ENCODE results near the gene PRPS1L1. TPM values are rescaled to one million over a fixed set of nuclear protein-coding genes. Genes with fewer than 3 reads are reported as not detected.

The PRPS1L1 gene
- polyA plus RNA-seq (2011; rRNA removed) (not detected in 2 replicates), polyA minus RNA-seq (2011; rRNA and poly(A)+ RNA removed) (not detected in 2 replicates)

DNA sequence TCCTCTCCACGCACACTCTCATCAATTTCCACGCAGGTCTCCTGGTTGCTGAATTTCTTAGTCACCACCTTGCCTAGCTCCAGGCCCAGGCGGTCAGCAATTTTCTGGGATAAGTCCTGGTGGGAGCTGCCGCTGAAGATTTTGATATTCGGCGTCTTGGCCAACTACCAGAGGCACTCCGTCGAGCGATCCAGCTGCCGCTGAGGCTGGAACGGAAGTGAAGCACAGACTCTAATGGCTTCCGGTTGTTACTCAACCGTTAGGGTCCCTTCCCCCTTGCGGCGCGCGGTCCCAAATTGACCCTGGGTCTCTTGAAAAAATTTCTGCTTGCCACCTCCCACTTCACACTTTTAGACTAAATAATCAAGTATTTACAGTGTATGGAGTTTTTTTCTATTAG, at the start of gene PRPS1L1:
Gene PRPS1L1 (minus strand): TSS at position 219 of the 400 bp plus-strand sequence.
- ChIA-PET CTCF (no interaction called here), POLR2A (no interaction called here)
- Histone ChIP-seq H3K9me3 (ENCODE audit: control insufficient read depth, insufficient read depth, low read length) (no peaks in the 10 kb centered on the region), H3K4me3 (ENCODE audit: low read depth, low read length) (no peak within 1 kb of the TSS), H3K27ac (ENCODE audit: low read depth, low read length) (no peak within 1 kb of the TSS), H3K27me3 (ENCODE audit: control insufficient read depth, insufficient read depth, low read length) (no peaks in the 10 kb centered on the region)
- DNase-seq (ENCODE audit: low read depth, low spot score) = no peak
- TF ChIP-seq, protein P1, sequence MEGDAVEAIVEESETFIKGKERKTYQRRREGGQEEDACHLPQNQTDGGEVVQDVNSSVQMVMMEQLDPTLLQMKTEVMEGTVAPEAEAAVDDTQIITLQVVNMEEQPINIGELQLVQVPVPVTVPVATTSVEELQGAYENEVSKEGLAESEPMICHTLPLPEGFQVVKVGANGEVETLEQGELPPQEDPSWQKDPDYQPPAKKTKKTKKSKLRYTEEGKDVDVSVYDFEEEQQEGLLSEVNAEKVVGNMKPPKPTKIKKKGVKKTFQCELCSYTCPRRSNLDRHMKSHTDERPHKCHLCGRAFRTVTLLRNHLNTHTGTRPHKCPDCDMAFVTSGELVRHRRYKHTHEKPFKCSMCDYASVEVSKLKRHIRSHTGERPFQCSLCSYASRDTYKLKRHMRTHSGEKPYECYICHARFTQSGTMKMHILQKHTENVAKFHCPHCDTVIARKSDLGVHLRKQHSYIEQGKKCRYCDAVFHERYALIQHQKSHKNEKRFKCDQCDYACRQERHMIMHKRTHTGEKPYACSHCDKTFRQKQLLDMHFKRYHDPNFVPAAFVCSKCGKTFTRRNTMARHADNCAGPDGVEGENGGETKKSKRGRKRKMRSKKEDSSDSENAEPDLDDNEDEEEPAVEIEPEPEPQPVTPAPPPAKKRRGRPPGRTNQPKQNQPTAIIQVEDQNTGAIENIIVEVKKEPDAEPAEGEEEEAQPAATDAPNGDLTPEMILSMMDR (IDR thresholded peaks at IDR 0.05; ENCODE audit: low read depth, low read length) = no peak

DNA sequence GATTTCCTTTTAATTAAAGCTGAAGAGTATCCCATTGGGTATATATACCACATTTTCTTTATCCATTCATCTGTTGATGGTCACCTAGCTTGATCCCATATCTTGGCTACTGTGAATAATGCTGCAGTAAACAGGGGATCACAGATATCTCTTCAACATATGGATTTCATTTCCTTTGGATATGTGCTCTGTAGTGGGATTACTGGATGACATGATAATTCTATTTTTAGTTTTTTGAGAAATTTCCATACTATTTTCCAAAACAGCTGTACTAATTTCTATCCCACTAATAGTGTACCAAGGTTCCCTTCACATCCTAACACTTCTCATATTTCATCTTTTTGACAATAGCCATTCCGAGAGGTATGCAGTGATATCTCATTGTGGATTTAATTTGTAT, 48.8 kb upstream of the PRPS1L1 start:
- no peak for DNase-seq (ENCODE audit: low read depth, low spot score)
- Histone ChIP-seq H3K27me3 (ENCODE audit: control insufficient read depth, insufficient read depth, low read length) (no peaks in the 10 kb centered on the region), H3K4me3 (ENCODE audit: low read depth, low read length) (no peak overlapping the region), H3K27ac (ENCODE audit: low read depth, low read length) (no peak overlapping the region), H3K9me3 (ENCODE audit: control insufficient read depth, insufficient read depth, low read length) (no peaks in the 10 kb centered on the region)
- ChIA-PET CTCF (no interaction called here), POLR2A (no interaction called here)
- TF ChIP-seq, protein P1 (IDR thresholded peaks at IDR 0.05; ENCODE audit: low read depth, low read length) = no peak

DNA sequence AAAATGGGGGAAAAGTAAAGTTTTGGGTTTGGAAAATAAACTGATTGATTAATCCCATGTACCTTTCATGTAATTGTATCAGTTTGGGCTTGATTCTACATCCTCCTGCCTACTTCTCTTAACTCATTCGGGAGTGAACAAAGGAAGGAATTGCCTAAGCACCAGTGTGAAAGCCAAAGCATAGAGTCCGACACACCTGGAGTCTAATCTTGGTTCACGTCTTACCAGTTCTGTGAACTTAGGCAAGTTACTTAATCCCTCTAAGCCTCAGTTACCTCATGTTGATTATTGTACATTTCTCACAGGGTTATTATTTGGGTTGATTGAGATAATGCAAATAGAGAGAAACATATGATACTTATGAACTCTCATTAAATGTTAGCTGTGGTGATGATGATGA, 41.1 kb upstream of the PRPS1L1 start:
- no peak overlapping the region for H3K27ac ChIP-seq (ENCODE audit: low read depth, low read length)
- no peak overlapping the region for H3K4me3 ChIP-seq (ENCODE audit: low read depth, low read length)
- no peak for DNase-seq (ENCODE audit: low read depth, low spot score)
- CTCF ChIA-PET = no interaction called here
- TF ChIP-seq, protein P1 (IDR thresholded peaks at IDR 0.05; ENCODE audit: low read depth, low read length) = no peak
- peaks cover 3% of the 10 kb centered on the region for H3K27me3 ChIP-seq (ENCODE audit: control insufficient read depth, insufficient read depth, low read length)
- H3K9me3 ChIP-seq (ENCODE audit: control insufficient read depth, insufficient read depth, low read length) = no peaks in the 10 kb centered on the region
- POLR2A ChIA-PET = no interaction called here

DNA sequence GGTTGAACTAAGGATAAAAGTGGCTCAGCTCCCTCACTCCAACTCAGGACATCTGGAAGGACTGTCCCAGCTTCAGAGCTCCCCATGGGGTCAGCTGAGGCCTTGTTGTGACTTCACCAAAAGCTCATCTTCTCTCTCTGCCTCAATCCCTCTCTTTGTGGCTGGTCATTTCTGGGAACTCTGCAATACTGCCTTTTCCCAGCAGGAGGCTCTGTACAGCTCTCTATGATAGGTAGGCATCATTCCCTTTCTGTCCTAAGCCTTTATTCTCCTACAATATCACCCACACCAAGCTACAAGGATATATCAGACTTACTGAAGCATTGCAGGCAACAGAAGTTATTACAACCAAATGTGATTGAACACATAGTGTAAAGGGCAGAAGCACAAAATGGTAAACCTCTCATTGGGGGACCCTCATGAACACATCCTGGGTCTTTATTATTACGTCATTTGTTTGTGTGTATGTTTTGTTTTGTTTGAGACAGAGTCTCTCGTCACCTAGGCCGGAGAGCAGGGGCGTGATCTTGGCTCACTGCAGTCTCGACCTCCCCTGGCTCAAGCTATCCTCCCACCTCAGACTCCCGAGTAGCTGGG, 36.7 kb upstream of the PRPS1L1 start:
- Histone ChIP-seq H3K27ac (ENCODE audit: low read depth, low read length) (no peak overlapping the region), H3K9me3 (ENCODE audit: control insufficient read depth, insufficient read depth, low read length) (no peaks in the 10 kb centered on the region), H3K27me3 (ENCODE audit: control insufficient read depth, insufficient read depth, low read length) (peaks cover 3% of the 10 kb centered on the region), H3K4me3 (ENCODE audit: low read depth, low read length) (no peak overlapping the region)
- TF ChIP-seq, protein P1 (IDR thresholded peaks at IDR 0.05; ENCODE audit: low read depth, low read length) = peak; percentile 51
- ChIA-PET CTCF (interaction anchor here (0.5 to 1.2 kb wide), 8 partner anchors 9 to 322 kb away, joined by 3 to 5 read pairs (median 3); no protein-coding TSS in a partner anchor), POLR2A (no interaction called here)
- no peak for DNase-seq (ENCODE audit: low read depth, low spot score)

DNA sequence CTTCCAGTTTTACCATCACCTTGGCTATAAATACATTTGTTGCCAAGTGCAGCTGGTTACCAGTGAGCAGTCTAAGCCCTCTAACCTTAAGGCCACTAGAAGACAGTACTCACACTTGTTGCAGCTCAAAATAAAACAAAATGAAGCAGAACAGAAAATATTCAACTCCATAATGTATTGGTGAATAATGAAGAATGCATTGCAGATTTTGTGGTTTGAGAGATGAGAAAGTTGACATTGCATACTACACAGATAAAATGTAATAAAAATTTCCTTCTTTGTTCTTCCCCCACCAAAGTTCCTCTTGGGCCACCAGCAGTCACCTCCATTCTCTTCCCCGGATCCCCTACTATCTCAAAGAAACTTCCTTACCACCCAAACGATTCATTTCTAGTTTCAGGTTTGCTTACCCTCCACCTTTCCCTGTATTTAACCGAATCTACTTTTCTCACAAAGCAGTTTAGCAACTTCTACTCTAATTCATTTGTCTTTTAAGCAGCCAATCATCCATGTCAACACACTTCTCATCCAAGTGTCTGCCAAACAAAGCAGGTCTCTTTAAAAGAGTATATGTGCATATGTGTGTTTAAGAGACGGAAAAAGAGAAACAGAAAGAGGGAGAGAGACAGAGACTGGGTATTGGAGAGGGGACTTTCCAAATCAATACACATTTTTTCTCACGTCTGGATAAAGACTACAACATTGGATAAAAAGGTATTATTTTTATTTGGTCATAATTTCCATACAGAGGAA, 35.7 kb upstream of the PRPS1L1 start:
- H3K27ac ChIP-seq (ENCODE audit: low read depth, low read length) = no peak overlapping the region
- ChIA-PET POLR2A (no interaction called here), CTCF (interaction anchor here (0.5 to 1.2 kb wide), 7 partner anchors 8 to 382 kb away, joined by 3 to 5 read pairs (median 3); no protein-coding TSS in a partner anchor)
- TF ChIP-seq, protein P1 (IDR thresholded peaks at IDR 0.05; ENCODE audit: low read depth, low read length) = no peak
- H3K4me3 ChIP-seq (ENCODE audit: low read depth, low read length) = no peak overlapping the region
- no peaks in the 10 kb centered on the region for H3K9me3 ChIP-seq (ENCODE audit: control insufficient read depth, insufficient read depth, low read length)
- no peak for DNase-seq (ENCODE audit: low read depth, low spot score)
- H3K27me3 ChIP-seq (ENCODE audit: control insufficient read depth, insufficient read depth, low read length) = peaks cover 3% of the 10 kb centered on the region
